Central memory CD8-positive, alpha-beta T cell (primary cell): Measurements from ENCODE around the gene HDAC2.
"Not testable (repeated sequence)": the region's sequence is repeated elsewhere in the genome, so short reads cannot be mapped to it uniquely, and the experiment has no call there.

Experiments
- ATAC-seq: fragments of 150-1000 bp; cut with Tn5 transposase; replicated peaks from 2 replicates; pipeline ENCODE4 v1.10.0; 2022; ENCODE audit warnings: mild to moderate bottlenecking, moderate FRiP score, moderate number of reproducible peaks; ENCODE audit not compliant: poor library complexity, severe bottlenecking; ENCODE audit errors: extremely low read depth
- DNase-seq, 2 donors: peaks; one replicate each; pipeline ENCODE4 v3.0.0; 2021; ENCODE audit warnings: low spot score in 2 of 2
- H3K27ac Mint-ChIP-seq: one replicate; pipeline ENCODE4 v1.8.0; 2022; ENCODE audit warnings: low read depth, mild to moderate bottlenecking, moderate library complexity, mixed read lengths
- H3K27me3 Mint-ChIP-seq: one replicate; pipeline ENCODE4 v1.8.0; 2022; ENCODE audit warnings: mixed read lengths
- H3K36me3 Mint-ChIP-seq: one replicate; pipeline ENCODE4 v1.8.0; 2022; ENCODE audit warnings: mild to moderate bottlenecking, moderate library complexity, mixed read lengths; ENCODE audit not compliant: insufficient read depth
- H3K4me1 Mint-ChIP-seq: one replicate; pipeline ENCODE4 v1.8.0; 2022; ENCODE audit warnings: mixed read lengths
- H3K4me3 Mint-ChIP-seq: one replicate; pipeline ENCODE4 v1.8.0; 2022; ENCODE audit warnings: mild to moderate bottlenecking, moderate library complexity, mixed read lengths
- H3K9me3 Mint-ChIP-seq: one replicate; pipeline ENCODE4 v1.8.0; 2022; ENCODE audit warnings: mixed read lengths

The HDAC2 gene

DNA sequence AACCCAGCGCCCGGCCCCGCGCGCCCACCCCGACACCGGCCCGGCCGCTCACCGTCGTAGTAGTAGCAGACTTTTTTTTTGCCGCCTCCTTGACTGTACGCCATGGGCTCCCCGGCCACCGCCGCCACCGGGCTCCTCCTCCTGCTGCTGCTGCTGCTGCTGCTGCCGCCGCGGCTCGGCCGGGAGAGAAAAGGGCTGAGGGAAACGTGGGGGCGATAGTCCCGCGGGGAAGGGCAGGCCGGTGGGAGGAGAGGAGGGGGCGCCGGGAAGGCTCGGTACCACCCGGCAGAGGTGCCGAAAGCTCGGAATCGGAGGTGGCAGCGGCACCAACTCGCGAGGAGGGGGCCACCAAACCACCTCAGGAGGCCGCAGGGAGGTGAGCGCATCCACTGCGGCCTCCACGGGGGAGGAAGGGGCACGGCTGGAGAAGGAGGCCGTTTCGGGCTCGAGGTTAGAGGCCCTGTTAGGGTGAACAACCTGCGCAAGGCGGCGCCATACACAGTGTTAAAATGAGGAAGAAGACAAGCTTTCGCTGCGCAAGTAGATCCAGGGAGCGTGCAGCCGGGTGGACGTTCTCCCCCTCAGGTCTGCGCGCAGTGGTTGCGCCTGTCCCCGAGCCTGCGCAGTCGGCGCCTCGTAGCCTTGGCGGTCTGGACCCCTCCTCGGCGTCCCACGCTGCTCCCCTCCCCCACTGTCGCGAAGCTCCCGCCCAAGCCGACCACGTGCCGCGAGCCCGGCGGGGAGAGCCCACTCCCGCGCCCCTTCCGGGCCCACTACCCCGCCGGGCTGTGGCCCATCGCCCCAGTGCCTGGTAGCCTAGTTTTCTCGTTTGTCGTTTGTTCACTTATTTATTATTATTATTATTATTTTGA is at the start of gene HDAC2:
HDAC2 (minus strand) TSS at position 344 of the 872 bp plus-strand sequence; CDS start at position 104, 240 bp downstream.
- peak; percentile 71 to 73 for DNase-seq
- Mint-ChIP-seq H3K4me3 (peak within 1 kb of the TSS; percentile 96), H3K27me3 (no peaks in the 10 kb centered on the region), H3K36me3 (peaks cover 11% of the 10 kb centered on the region), H3K27ac (peak within 1 kb of the TSS; percentile 93), H3K9me3 (no peaks in the 10 kb centered on the region), H3K4me1 (peaks cover 31% of the 10 kb centered on the region)
- ATAC-seq: peak; percentile 75

DNA sequence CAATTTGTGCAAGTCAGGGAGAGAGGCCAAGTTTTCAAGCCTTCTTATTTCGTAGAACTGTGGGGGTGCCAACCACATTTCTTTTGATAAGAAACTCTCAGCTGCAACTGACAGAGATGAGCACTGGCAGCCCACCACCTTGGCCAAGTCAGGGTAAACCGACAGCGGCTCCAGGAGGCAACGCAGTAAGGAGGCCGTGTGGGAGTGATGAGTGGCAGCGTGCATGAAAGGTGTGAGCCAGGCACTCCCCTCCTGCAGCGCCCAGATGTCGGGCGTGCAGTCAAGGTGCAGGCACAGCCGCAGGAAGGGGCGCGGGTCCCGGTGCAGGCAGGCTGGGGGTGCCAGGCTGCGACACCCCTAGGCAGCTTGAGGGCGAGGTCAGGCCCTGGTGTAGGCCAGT is 49.2 kb upstream of the HDAC2 start:
- no peak overlapping the region for H3K27ac Mint-ChIP-seq
- ATAC-seq (no peak), DNase-seq (no peak)
- no peaks in the 10 kb centered on the region for H3K36me3 Mint-ChIP-seq
- H3K9me3 Mint-ChIP-seq: no peaks in the 10 kb centered on the region
- no peak overlapping the region for H3K4me3 Mint-ChIP-seq
- H3K4me1 Mint-ChIP-seq: no peaks in the 10 kb centered on the region
- peaks cover 20% of the 10 kb centered on the region for H3K27me3 Mint-ChIP-seq

DNA sequence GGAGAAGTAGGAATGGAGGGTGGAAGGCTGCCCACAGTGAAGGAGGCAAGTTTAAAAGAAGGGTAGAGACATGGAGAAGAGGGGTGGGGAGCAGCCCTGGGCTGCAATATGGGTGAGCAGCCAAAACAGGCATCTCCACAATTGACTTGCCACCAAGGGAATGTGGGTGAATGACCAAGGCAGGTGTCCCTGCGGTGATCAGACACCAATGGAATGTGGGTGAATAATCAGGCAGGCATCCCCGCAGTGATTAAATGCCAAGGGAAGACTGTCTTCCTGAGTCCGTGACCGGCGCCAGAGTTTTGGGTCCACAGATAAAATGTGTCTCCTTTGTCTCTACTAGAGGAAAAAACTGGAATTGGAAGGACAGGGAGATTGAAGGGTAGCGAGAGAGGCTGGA is 46.2 kb upstream of the HDAC2 start:
- not testable (repeated sequence) for H3K4me3 Mint-ChIP-seq, ATAC-seq, H3K36me3 Mint-ChIP-seq, H3K9me3 Mint-ChIP-seq, H3K27ac Mint-ChIP-seq, H3K4me1 Mint-ChIP-seq, DNase-seq
- peaks cover 20% of the 10 kb centered on the region for H3K27me3 Mint-ChIP-seq

DNA sequence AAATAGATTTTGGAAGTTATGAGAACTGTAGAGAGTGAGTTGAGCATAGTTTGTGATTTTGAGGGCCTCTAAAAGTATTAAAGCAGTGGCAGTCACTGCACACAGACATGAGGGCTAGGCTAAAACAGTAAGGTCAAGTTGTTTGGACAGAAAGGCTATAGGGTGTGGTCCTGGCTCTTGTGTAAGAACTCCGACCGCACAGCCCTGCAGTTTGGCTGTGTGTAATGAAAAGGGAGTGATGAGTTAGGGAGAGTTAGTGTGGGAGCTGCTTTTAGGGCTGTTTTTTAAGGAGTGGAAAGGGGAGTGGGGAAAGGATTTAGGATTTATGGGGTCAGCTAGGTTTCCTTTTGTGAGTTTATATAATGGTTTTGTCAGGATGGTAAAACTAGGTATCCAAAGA is 43.2 kb upstream of the HDAC2 start:
- not testable (repeated sequence) for DNase-seq, H3K4me3 Mint-ChIP-seq, H3K9me3 Mint-ChIP-seq, H3K36me3 Mint-ChIP-seq, ATAC-seq, H3K27ac Mint-ChIP-seq, H3K4me1 Mint-ChIP-seq
- H3K27me3 Mint-ChIP-seq: peaks cover 20% of the 10 kb centered on the region

DNA sequence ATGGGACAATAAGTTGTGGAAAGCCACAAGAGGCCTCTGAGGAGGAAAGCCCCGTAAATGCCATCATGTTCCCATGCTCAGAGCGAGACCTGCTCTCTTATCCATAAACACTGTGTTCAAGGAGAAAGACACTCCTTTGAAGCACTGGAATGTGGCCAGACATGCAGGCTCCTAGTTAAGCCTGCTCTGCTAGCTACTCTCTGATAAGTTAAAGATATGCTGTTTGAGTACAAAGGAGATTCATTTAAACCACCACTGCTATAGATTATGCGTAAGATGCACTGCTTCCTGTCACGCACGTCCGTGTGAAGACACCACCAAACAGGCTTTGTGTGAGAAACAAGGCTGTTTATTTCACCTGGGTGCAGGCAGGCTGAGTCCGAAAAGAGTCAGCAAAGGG is 40.5 kb upstream of the HDAC2 start:
- not testable (repeated sequence) for ATAC-seq, H3K9me3 Mint-ChIP-seq, H3K27ac Mint-ChIP-seq, DNase-seq, H3K4me3 Mint-ChIP-seq, H3K36me3 Mint-ChIP-seq
- peaks cover 16% of the 10 kb centered on the region for H3K4me1 Mint-ChIP-seq
- peaks cover 20% of the 10 kb centered on the region for H3K27me3 Mint-ChIP-seq

DNA sequence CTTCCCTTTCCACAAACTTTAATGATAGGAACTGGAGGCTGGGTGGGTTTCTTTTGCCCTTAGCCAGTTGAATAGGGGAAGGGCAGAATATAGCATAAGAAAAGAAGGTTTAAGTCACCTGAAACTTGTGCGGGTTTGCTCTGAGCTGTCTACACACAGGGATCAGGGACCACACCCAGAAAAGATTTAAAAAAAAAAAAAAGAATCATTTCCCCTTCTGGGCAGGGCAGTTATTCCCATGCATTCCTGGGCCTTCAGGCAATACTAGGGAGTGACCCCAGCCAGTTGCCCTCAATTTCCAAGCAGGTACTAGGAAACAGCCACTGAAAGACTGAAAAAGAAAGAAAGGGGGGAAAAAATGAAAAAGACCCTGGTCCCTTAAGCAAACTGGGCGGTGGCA is 39.6 kb upstream of the HDAC2 start:
- no peaks in the 10 kb centered on the region for H3K9me3 Mint-ChIP-seq
- H3K27me3 Mint-ChIP-seq: peaks cover 13% of the 10 kb centered on the region
- no peak overlapping the region for H3K4me3 Mint-ChIP-seq
- DNase-seq (no peak), ATAC-seq (no peak)
- peaks cover 16% of the 10 kb centered on the region for H3K4me1 Mint-ChIP-seq
- H3K27ac Mint-ChIP-seq: no peak overlapping the region
- H3K36me3 Mint-ChIP-seq: no peaks in the 10 kb centered on the region

DNA sequence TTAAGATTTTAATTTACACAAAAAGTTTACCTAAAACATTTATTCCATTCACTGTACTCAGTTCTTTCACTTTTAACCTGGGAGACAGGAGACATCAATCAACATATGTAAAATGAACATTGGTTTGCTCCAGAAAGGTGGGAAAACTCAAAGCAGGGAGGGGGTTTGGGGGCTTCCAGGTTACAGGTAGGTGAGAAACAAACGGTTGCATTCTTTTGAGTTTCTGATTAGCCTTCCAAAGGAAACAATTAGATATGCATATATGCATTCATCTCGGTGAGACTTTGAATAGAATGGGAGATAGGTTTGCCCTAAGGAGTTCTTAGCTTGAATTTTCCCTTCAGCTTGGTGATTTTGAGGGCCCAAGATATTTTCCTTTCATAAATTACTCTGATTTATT is 38.2 kb upstream of the HDAC2 start:
- DNase-seq (no peak), ATAC-seq (no peak)
- Mint-ChIP-seq H3K9me3 (no peaks in the 10 kb centered on the region), H3K27ac (no peak overlapping the region), H3K4me1 (peaks cover 16% of the 10 kb centered on the region), H3K4me3 (no peak overlapping the region), H3K27me3 (peaks cover 21% of the 10 kb centered on the region), H3K36me3 (no peaks in the 10 kb centered on the region)

DNA sequence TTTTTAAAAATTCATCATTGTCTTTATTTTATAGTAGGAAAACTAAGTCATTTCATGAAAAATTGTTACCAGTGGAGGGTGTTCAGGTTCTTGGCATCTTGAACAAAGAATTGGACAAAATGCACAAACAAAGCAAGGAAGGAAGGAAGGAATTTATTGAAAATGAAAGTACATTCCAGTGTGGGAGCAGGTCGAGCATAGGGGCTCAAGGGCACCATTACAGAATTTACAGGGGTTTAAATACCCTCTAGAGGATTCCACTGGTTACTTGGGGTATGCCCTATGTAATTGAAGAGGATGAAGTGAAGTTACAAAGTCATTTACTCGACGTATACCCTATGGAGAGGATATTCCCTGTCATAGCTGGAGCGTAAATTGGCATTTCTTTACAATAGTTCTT is 37.4 kb upstream of the HDAC2 start:
- H3K27ac Mint-ChIP-seq: no peak overlapping the region
- ATAC-seq (no peak), DNase-seq (no peak)
- H3K4me1 Mint-ChIP-seq: peaks cover 16% of the 10 kb centered on the region
- H3K36me3 Mint-ChIP-seq: no peaks in the 10 kb centered on the region
- H3K27me3 Mint-ChIP-seq: peaks cover 21% of the 10 kb centered on the region
- no peak overlapping the region for H3K4me3 Mint-ChIP-seq
- no peaks in the 10 kb centered on the region for H3K9me3 Mint-ChIP-seq

DNA sequence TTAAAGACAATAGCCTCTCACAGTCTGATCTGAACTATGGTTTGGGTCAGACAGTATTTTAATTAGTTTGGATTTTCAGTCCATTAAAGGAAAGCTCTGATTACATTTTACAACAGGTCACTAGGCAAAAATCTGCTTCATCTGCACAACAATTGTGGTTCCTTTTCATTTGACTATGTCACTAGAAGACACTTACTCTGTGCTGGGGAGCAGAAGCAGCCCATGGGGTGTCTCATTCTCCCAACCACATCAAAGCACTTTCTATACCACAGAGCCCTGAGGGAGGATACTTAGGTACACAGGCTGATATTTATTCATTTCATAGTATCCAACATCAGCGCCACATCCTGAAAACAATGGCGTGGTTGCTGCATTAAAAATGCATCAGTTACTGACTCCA is 36.6 kb upstream of the HDAC2 start:
- Mint-ChIP-seq H3K27me3 (peaks cover 28% of the 10 kb centered on the region), H3K36me3 (no peaks in the 10 kb centered on the region), H3K4me1 (peaks cover 16% of the 10 kb centered on the region), H3K9me3 (no peaks in the 10 kb centered on the region), H3K4me3 (no peak overlapping the region), H3K27ac (no peak overlapping the region)
- DNase-seq: no peak
- ATAC-seq: peak; percentile 52

DNA sequence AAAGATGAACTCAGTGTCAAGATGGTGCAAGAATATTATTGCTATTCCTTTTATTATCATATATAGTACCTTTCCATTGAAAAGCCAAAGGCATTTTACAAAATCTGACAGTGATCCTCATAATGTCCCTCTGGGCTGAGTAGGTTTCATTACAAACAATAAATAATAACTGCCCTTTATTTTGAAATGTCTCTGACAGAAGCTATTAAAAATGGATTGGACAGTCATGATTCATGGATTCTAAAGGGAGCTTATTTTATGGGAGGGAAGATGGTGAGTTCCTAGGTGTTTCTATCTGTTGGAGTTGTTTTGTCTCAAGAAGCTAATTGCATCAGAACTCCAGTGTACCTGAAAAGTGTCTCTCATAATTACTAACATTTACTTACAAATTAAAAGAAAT is 30.4 kb upstream of the HDAC2 start:
- Mint-ChIP-seq H3K4me3 (no peak overlapping the region), H3K4me1 (no peaks in the 10 kb centered on the region), H3K36me3 (no peaks in the 10 kb centered on the region), H3K27me3 (peaks cover 54% of the 10 kb centered on the region), H3K27ac (no peak overlapping the region), H3K9me3 (no peaks in the 10 kb centered on the region)
- ATAC-seq (no peak), DNase-seq (no peak)

DNA sequence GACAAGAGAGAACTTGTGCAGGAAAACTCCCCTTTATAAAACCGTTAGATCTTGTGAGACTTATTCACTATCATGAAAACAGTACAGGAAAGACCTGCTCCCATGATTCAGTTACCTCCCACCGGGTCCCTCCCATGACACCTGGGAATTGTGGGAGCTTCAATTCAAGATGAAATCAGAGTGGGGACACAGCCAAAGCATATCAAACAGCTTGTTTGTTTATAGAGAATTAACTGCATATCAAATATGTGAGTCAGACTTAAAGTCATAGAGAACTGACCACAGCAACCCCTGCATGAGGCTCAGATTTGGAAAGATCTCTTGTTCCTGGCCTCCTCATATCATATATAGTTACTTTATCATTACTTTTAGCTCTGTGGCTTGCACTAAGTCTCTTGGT is 29.1 kb upstream of the HDAC2 start:
- Mint-ChIP-seq H3K4me1 (no peaks in the 10 kb centered on the region), H3K4me3 (no peak overlapping the region), H3K36me3 (no peaks in the 10 kb centered on the region), H3K9me3 (no peaks in the 10 kb centered on the region), H3K27me3 (peaks cover 65% of the 10 kb centered on the region), H3K27ac (no peak overlapping the region)
- DNase-seq (no peak), ATAC-seq (no peak)

DNA sequence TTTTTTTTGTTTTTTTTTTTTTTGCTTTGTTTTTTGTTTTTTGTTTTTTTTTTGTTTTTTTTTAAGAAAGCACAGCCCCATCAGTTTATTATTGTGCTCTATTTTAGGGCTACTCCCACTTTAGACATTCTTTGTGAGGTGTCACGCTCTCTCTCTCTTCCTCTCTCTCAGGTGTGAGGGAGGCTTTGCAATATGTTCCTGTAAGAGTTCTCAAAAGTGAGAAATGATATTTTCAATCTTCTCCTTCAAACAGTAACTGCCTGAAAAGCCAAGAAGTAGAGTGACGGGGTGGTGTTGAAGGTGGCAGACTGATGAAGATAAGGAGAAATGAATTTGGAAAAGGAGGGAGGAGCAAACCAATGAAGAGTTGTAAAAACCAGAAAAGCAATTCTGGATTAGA is 28.3 kb upstream of the HDAC2 start:
- H3K27ac Mint-ChIP-seq: no peak overlapping the region
- H3K4me1 Mint-ChIP-seq: no peaks in the 10 kb centered on the region
- DNase-seq: no peak
- peaks cover 64% of the 10 kb centered on the region for H3K27me3 Mint-ChIP-seq
- no peak for ATAC-seq
- no peaks in the 10 kb centered on the region for H3K9me3 Mint-ChIP-seq
- no peaks in the 10 kb centered on the region for H3K36me3 Mint-ChIP-seq
- no peak overlapping the region for H3K4me3 Mint-ChIP-seq

DNA sequence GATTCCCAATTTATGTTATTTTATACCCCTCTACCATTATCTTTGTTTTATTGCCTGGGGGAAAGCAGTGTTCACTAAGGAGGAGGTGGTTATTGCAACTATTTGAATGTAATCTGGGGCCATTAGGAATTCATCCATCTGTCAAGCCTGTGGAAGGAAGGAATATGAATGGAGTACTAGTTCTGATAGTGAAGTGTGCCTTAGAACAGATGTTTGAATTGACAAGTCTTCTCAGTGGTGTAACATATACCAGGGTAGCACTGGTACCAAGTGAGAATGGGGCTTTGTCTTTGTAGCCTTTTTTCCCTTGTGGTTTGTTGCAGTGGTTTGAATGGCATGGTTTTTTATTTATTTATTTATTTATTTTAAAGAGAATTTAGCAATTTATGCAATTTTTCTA is 27.9 kb upstream of the HDAC2 start:
- ATAC-seq: no peak
- Mint-ChIP-seq H3K27me3 (peaks cover 63% of the 10 kb centered on the region), H3K4me1 (no peaks in the 10 kb centered on the region)

More for the DNA sequence above, 27.9 kb upstream of the HDAC2 start:
- Mint-ChIP-seq H3K36me3 (no peaks in the 10 kb centered on the region), H3K9me3 (no peaks in the 10 kb centered on the region), H3K27ac (no peak overlapping the region), H3K4me3 (no peak overlapping the region)
- DNase-seq: no peak
